ENCODE measurements around the gene BUD23. TPM values are rescaled to one million over a fixed set of nuclear protein-coding genes. Genes with fewer than 3 reads are reported as not detected.

The BUD23 gene
- total RNA-seq, 1 donor from 2014 or later, result 42.4 TPM

- no peak for TF ChIP-seq CTCF (IDR thresholded peaks at IDR 0.05)
- ATAC-seq (no peak), DNase-seq (no peak)
- no peaks in the 10 kb centered on the region for H3K9me3 ChIP-seq
- H3K4me1 ChIP-seq, result peaks cover 6% of the 10 kb centered on the region
- no peaks in the 10 kb centered on the region for H3K27me3 ChIP-seq (ENCODE audit: low read depth)
- no peak overlapping the region for H3K4me3 ChIP-seq
- peaks cover 53% of the 10 kb centered on the region for H3K36me3 ChIP-seq
- intact Hi-C loops (cut with DNase I), result no loop called here
- H3K27ac ChIP-seq, result no peak overlapping the region
These were observed 16.1 kb downstream of the BUD23 start for GRCh38 chr7:73699370-73700068.

- H3K36me3 ChIP-seq, result peaks cover 48% of the 10 kb centered on the region
- no peak for DNase-seq
- no peak overlapping the region for H3K27ac ChIP-seq
- no peak overlapping the region for H3K4me3 ChIP-seq
- peaks cover 10% of the 10 kb centered on the region for H3K4me1 ChIP-seq
- H3K27me3 ChIP-seq (ENCODE audit: low read depth), result no peaks in the 10 kb centered on the region
- intact Hi-C loops (cut with DNase I), result no loop called here
- no peak for TF ChIP-seq CTCF (IDR thresholded peaks at IDR 0.05)
- no peaks in the 10 kb centered on the region for H3K9me3 ChIP-seq
- ATAC-seq, result no peak
These were observed 16.6 kb downstream of the BUD23 start for GRCh38 chr7:73700069-73700423.

DNA sequence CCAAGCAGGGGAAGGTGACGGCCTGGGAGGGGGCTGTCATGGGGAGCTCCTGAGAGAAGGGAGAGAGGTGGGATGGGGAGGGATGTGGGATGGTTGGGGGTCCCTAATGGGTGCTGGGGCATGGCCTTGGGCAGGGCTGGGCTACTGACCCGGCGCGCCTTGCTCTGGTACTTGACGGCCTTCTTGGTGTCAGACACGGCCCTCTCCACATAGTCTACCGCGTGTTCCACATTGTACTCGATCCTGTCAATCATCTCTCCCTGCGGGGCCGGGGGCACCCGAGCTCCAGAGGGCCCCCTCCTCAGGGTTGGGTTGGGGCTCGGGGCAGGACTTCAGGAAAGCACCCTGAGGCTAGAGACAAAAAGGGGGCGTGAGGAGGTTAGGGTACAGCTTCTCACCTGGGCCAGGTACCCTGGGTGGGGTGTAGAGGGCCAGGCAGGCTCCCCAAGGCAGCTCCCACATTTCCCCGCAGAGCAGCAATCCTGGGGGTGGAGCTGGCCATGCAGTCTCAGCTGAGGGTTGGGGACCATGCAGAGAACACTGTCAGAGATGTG lies 17.3 kb downstream of the BUD23 start:
- H3K4me1 ChIP-seq, result peaks cover 16% of the 10 kb centered on the region
- H3K4me3 ChIP-seq, result no peak overlapping the region
- peaks cover 42% of the 10 kb centered on the region for H3K36me3 ChIP-seq
- intact Hi-C loops (cut with DNase I), result no loop called here
- no peak for TF ChIP-seq CTCF (IDR thresholded peaks at IDR 0.05)
- DNase-seq, result no peak
- H3K9me3 ChIP-seq, result no peaks in the 10 kb centered on the region
- no peak for ATAC-seq
- no peaks in the 10 kb centered on the region for H3K27me3 ChIP-seq (ENCODE audit: low read depth)
- no peak overlapping the region for H3K27ac ChIP-seq

DNA sequence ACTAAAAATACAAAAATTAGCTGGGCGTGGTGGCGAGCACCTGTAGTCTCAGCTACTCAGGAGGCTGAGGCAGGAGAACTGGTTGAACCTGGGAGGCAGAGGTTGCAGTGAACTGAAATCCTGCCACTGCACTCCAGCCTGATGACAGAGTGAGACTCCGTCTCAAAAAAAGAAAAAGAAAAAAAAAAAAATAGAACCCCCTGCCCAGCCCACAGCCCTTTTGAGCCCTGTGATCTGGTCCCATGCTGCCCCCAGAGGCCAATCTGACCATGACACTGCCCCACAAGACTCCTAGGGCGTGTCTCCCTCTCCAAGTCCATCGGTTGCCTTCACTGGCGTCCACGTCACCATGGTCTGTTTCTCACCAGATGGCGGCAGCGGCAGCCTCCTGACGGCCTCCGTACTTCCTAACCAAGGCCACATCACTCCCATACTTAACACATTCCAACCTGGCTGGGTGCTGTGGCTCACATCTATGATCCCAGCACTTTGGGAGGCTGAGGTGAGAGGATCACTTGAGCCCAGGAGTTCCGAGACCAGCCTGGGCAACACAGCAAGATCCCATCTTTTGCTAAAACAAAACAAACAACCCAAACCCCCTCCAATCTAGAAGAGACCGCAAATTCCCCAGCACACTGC lies 18.1 kb downstream of the BUD23 start:
- ATAC-seq (peak in 1 of 2 donors; percentile 28), DNase-seq (no peak)
- H3K36me3 ChIP-seq, result peaks cover 34% of the 10 kb centered on the region

DNA sequence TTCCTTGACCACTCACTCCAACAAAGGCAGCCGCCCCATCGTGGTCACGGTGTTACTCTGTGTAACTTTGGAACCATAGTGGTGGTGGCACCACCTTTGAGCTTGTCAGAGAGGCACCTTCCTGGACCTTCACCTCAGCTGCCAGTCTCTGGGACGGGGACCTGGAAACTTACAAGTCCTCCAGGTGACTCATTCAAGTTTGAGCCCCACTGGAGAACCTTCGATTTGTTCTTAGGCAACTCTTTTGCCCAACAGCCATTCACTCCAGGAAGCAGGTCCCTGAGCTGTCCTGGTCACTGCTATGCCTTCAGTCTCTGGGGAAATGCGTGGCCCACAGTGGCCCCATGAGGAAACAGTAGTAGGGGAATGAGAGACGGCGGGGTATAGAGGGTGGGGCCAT lies 18.8 kb downstream of the BUD23 start:
- TF ChIP-seq CTCF (IDR thresholded peaks at IDR 0.05), result no peak
- peaks cover 27% of the 10 kb centered on the region for H3K36me3 ChIP-seq
- no peak overlapping the region for H3K27ac ChIP-seq
- H3K4me1 ChIP-seq, result peaks cover 17% of the 10 kb centered on the region
- DNase-seq, result no peak
- ATAC-seq, result no peak
- H3K9me3 ChIP-seq, result no peaks in the 10 kb centered on the region
- H3K27me3 ChIP-seq (ENCODE audit: low read depth), result no peaks in the 10 kb centered on the region
- H3K4me3 ChIP-seq, result no peak overlapping the region
- intact Hi-C loops (cut with DNase I), result no loop called here

More for the DNA sequence above, 18.1 kb downstream of the BUD23 start:
- Histone ChIP-seq H3K4me1 (peaks cover 17% of the 10 kb centered on the region), H3K9me3 (no peaks in the 10 kb centered on the region), H3K4me3 (no peak overlapping the region), H3K27ac (no peak overlapping the region), H3K27me3 (ENCODE audit: low read depth) (no peaks in the 10 kb centered on the region)
- intact Hi-C loops (cut with DNase I), result no loop called here
- TF ChIP-seq CTCF (IDR thresholded peaks at IDR 0.05), result peak; percentile 54

Measured in lower lobe of right lung (tissue), 2 donors.